Muscle layer of colon (tissue), 2 donors: ENCODE measurements around the gene FBXL2.
"Not testable (repeated sequence)": the region's sequence is repeated elsewhere in the genome, so short reads cannot be mapped to it uniquely, and the experiment has no call there.

Experiments
- H3K27ac ChIP-seq: one replicate; pipeline ENCODE4 v1.7.0; 2013; ENCODE audit warnings: low read depth, mild to moderate bottlenecking, low read length, moderate library complexity
- H3K27me3 ChIP-seq, 2 donors: one replicate each; pipeline ENCODE4 v1.7.0; 2013; ENCODE audit warnings: low read length in 2 of 2, mild to moderate bottlenecking in 2 of 2; ENCODE audit not compliant: insufficient read depth in 2 of 2, control insufficient read depth in 1 of 2
- H3K36me3 ChIP-seq: one replicate; pipeline ENCODE4 v1.7.0; 2013; ENCODE audit warnings: mild to moderate bottlenecking, low read length; ENCODE audit not compliant: insufficient read depth
- H3K4me1 ChIP-seq: one replicate; pipeline ENCODE4 v1.7.0; 2013; ENCODE audit warnings: mild to moderate bottlenecking, low read length; ENCODE audit not compliant: insufficient read depth
- H3K4me3 ChIP-seq, 2 donors: one replicate each; pipeline ENCODE4 v1.7.0; 2013; ENCODE audit warnings: low read length in 2 of 2, low read depth in 1 of 2, mild to moderate bottlenecking in 1 of 2, moderate library complexity in 1 of 2
- H3K9ac ChIP-seq: one replicate; pipeline ENCODE4 v1.7.0; 2013; ENCODE audit warnings: low read length
- H3K9me3 ChIP-seq: one replicate; pipeline ENCODE4 v1.7.0; 2013; ENCODE audit warnings: mild to moderate bottlenecking, low read length
- donor health status: abdominal sarcoma.
- donor health status: Adenocarcinoma of cecum.

FBXL2 gene

DNA sequence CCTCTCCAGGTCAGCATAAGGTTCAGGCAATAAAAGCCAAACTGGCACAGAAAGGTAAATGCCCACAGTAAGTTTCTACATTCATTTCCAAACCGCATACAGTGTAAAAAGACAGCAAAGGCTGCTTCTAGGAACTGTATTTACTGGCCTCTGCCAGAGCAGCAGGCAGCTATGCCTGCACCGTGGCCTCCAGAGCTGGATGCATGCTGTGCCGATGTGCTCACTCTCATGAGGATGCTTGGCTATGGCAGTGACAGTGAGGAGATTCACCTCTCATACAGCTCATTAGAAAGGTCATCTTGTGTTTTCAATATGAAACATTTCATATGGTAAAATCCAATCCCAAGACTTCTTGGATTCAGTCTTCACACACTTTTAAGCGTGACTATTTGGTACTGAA lies 112.7 kb downstream of the FBXL2 start:
- Histone ChIP-seq H3K9ac (no peak overlapping the region), H3K4me3 (no peak overlapping the region), H3K27ac (no peak overlapping the region), H3K4me1 (peaks cover 7% of the 10 kb centered on the region), H3K9me3 (no peaks in the 10 kb centered on the region), H3K27me3 (no peaks in the 10 kb centered on the region), H3K36me3 (peaks cover 38% of the 10 kb centered on the region)

DNA sequence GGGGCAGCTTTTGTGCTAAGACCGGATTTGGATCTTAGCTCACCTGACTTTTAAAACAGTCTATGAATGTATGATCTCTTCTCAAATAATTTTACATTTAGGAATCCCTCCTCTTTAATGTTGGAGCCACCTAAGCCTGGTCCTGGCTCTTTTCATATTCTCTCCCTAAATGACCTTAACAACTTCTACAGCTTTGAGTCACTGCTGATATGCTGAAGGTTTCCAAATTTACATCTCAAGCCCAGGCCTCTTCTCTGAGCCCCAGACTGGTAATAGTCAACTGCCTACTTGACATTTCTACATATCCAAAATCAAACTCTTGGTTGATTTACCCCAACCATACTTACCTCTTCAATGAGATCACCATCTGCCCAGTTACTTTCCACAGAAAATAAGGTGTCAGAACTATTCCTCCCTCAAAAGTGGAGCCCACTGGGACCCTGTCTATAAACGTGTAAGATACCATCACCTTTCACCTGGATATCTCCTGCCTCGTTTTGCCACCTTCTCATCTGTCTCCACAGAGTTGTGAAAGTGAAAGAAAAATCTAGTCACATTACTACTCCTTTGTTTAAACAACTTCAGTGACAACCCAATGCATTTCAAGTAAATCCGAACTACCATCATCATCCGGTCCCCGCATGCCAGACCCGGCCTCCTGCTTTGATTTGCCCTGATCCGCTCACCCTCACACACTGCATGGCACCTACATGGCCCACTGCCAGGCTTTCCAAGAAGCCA lies 114.2 kb downstream of the FBXL2 start:
- Histone ChIP-seq H3K36me3 (peaks cover 44% of the 10 kb centered on the region), H3K27ac (no peak overlapping the region), H3K4me1 (peaks cover 7% of the 10 kb centered on the region)

DNA sequence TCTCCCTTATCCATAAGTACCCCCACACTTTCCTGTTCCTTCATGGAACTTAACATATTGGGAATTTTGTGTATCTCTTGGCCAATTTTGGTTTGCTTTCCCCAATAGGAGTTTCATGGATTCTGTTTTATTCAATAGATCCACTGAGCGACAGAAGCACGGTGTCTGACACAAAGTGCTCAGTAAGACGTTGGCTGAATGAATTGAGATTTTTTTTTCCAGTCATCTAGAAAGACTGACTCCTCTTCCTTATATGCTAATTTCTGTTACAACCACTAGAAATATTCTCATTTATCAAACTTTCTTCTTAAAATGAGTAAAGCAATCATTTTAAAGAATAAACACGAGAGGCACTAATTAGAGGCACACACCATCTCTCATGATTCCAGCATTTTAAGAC lies 114.9 kb downstream of the FBXL2 start:
- H3K4me3 ChIP-seq: no peak overlapping the region
- H3K36me3 ChIP-seq: peaks cover 48% of the 10 kb centered on the region
- peaks cover 7% of the 10 kb centered on the region for H3K4me1 ChIP-seq
- H3K9ac ChIP-seq: no peak overlapping the region
- no peaks in the 10 kb centered on the region for H3K27me3 ChIP-seq
- no peak overlapping the region for H3K27ac ChIP-seq
- H3K9me3 ChIP-seq: no peaks in the 10 kb centered on the region

More for the DNA sequence above, 114.2 kb downstream of the FBXL2 start:
- Histone ChIP-seq H3K4me3 (no peak overlapping the region), H3K9ac (no peak overlapping the region), H3K27me3 (no peaks in the 10 kb centered on the region), H3K9me3 (no peaks in the 10 kb centered on the region)

DNA sequence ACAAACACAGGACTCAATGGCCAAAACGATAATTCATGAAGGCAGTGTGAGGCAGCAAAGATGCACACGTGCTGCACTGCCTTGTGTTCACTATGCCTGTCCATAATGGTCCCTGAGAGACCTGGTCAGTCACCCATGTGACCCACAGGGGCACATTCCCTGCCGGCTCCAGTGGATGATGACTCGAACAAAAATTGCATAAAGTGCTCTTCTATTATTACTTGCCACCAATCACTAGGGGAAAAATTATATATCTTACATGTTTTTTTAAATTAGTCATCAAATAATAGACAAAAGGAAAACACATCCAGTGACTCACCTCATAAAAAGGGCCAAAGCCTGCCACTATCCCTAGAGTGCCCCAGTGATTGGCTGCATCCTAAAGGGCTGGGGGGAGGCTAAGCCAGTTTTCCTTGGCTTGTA lies 115.5 kb downstream of the FBXL2 start:
- Histone ChIP-seq H3K9ac (no peak overlapping the region), H3K4me1 (peaks cover 7% of the 10 kb centered on the region), H3K9me3 (no peaks in the 10 kb centered on the region), H3K4me3 (no peak overlapping the region), H3K27ac (no peak overlapping the region), H3K27me3 (no peaks in the 10 kb centered on the region), H3K36me3 (peaks cover 48% of the 10 kb centered on the region)

DNA sequence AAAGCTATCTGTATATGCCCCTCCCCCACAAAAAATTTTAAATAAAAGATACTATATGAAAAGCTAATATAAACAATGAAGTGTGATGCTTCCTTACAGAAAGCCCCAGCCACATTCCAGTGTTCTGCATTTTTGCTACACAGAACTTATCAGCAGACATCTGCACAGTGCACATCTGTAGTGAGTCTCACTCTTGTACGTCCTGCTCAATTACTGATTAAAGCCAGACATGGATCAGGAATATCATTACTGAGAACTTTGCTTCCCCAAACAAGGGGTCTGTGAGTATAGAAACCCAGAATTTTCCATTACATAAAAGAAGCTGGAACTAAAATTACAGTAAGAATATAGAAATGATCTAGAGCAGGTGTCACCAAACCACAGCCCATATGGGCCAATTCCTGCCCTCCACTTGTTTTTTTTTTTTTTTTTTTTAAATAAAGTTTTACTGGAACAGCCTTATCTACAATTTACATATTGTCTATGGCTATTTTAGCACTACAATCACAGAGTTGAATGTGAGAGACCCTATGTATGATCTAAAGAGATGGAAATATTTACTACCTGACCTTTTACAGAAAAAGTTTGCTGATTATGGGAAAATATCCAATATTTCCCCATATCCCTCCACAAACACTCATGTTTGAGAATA lies 117.3 kb downstream of the FBXL2 start:
- Histone ChIP-seq H3K4me3 (no peak overlapping the region), H3K4me1 (peaks cover 7% of the 10 kb centered on the region), H3K9ac (no peak overlapping the region), H3K27me3 (no peaks in the 10 kb centered on the region), H3K9me3 (no peaks in the 10 kb centered on the region), H3K27ac (no peak overlapping the region), H3K36me3 (peaks cover 59% of the 10 kb centered on the region)

DNA sequence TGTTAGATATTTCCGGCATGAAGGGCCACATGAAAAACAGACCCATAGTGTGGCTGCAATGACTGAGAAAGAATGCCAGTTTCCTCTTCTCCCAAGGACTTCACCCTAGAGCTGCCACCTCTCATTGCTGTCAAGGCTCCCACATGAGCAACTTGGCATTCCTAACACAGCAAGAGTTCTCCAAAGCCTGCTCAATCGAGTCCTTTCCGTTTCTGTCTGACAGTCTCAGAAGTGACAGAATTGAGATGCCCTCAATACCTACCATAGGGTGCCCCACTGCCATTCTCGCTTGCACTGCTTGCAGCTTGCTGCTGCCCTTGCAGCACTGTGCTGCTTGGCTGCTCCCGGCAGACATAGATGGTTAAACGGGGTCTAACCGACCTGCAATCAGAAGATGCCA lies 118.7 kb downstream of the FBXL2 start:
- H3K9me3 ChIP-seq: no peaks in the 10 kb centered on the region
- H3K27ac ChIP-seq: no peak overlapping the region
- no peak overlapping the region for H3K9ac ChIP-seq
- no peak overlapping the region for H3K4me3 ChIP-seq
- H3K4me1 ChIP-seq: peaks cover 7% of the 10 kb centered on the region
- no peaks in the 10 kb centered on the region for H3K27me3 ChIP-seq
- peaks cover 62% of the 10 kb centered on the region for H3K36me3 ChIP-seq

DNA sequence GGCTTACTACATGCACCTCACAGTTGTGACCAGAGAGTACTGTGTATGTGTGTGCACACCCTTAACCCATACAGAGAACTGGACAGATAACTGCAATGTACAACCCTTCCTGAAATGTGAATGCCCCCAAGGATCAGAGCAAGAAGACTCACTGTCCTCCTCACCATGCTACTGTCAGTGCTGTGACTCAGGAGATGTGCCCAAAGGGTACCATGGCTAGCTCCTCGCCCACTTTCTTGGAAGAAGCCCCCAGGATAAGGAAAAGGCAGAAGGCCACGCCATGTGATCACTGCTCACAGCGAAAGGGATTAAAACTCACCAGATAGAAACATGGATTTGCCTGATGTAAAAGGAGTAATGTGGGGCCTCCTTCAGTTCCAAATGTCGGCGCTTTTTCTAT lies 121.2 kb downstream of the FBXL2 start:
- Histone ChIP-seq H3K27me3 (no peaks in the 10 kb centered on the region), H3K4me3 (no peak overlapping the region), H3K36me3 (peaks cover 69% of the 10 kb centered on the region), H3K9me3 (no peaks in the 10 kb centered on the region), H3K9ac (no peak overlapping the region), H3K27ac (no peak overlapping the region), H3K4me1 (no peaks in the 10 kb centered on the region)

DNA sequence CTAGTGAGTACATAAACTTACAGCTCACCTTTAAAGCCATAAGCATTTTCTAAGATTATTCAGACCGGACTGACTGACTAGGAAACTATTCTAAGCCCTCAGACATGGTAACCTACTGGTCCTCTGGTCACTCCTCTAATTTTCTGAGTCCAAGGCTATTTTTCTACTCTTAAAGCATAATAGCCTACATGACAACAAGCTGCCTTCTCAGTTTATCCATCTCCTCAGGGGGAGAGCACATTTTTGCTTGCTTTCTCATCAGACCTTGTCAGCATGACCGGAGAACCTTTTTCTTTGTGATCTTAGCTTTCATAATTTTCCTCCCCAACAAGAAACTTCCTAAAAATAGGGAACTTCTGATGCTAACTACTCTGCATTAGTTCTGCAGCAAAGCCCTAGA lies 124.5 kb downstream of the FBXL2 start:
- no peaks in the 10 kb centered on the region for H3K27me3 ChIP-seq
- peaks cover 59% of the 10 kb centered on the region for H3K36me3 ChIP-seq
- H3K9ac ChIP-seq: no peak overlapping the region
- no peak overlapping the region for H3K27ac ChIP-seq
- H3K9me3 ChIP-seq: no peaks in the 10 kb centered on the region
- H3K4me3 ChIP-seq: no peak overlapping the region
- no peaks in the 10 kb centered on the region for H3K4me1 ChIP-seq

DNA sequence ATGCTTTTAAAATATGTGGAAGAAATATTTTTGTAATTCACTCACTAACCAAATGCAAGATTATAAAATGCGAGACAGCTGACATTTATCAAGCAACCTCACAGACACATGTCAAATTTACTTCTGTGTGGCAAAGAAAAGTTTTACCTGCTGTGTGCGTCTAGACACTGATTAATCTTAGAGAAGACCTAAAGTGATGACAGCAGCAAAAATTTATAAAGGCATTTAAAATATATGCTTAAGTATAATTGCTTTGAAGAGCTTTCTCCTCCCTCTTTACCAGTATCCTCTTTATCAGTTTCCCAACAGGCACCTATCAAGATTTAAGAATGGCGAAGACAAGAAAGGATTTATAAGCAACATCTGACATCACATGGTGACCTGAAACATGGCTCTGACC lies 125.7 kb downstream of the FBXL2 start:
- Histone ChIP-seq H3K9ac (no peak overlapping the region), H3K4me3 (no peak overlapping the region), H3K36me3 (peaks cover 62% of the 10 kb centered on the region)

DNA sequence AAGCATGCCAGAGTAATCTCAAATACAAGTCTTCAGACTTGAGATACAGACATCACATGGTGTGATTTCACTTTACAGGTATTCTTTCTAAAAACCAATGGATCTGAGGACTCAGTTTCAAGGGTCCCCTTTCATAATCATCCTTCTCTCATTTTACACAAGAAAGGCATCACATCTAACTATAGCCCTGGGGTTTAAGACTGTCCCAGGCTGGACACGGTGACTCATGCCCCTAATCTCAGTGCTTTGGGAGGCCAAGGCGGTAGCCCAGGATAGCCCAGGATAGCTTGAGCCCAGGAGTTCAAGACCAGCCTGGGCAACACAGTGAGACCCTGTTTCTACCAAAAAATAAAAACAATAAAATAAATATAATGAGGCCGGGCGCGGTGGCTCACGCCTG lies 126.5 kb downstream of the FBXL2 start:
- Histone ChIP-seq H3K36me3 (peaks cover 62% of the 10 kb centered on the region), H3K4me3 (no peak overlapping the region), H3K4me1 (no peaks in the 10 kb centered on the region), H3K9me3 (no peaks in the 10 kb centered on the region), H3K27me3 (no peaks in the 10 kb centered on the region), H3K27ac (no peak overlapping the region), H3K9ac (no peak overlapping the region)

More for the DNA sequence above, 125.7 kb downstream of the FBXL2 start:
- Histone ChIP-seq H3K9me3 (no peaks in the 10 kb centered on the region), H3K27ac (no peak overlapping the region), H3K27me3 (no peaks in the 10 kb centered on the region), H3K4me1 (no peaks in the 10 kb centered on the region)

DNA sequence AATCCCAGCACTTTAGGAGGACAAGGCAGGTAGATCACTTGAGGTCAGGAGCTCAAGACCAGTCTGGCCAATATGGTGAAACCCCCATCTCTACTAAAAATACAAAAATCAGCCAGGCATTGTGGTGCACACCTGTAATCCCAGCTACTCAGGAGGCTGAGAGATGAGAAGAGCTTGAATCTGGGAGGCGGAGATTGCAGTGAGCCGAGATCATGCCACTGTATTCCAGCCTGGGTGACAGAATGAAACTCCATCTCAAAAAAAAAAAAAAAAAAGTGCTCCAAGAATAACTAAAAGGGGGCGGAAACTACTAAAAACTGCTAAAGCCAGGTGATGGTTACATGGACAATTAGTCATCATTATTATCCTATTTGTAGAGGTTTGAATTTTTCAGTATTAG lies 133.6 kb downstream of the FBXL2 start:
- peaks cover 64% of the 10 kb centered on the region for H3K36me3 ChIP-seq

More for the DNA sequence above, 133.6 kb downstream of the FBXL2 start:
- H3K4me1 ChIP-seq, H3K9ac ChIP-seq, H3K27me3 ChIP-seq, H3K9me3 ChIP-seq, H3K4me3 ChIP-seq, H3K27ac ChIP-seq: not testable (repeated sequence)
